ENCODE results near the gene EIF2B2. TPM values are rescaled to one million over a fixed set of nuclear protein-coding genes. Genes with fewer than 3 reads are reported as not detected.

EIF2B2 gene
- total and polyA plus RNA-seq, 2 experiments from 2014 or later = 39.2 to 40.5 TPM

DNA sequence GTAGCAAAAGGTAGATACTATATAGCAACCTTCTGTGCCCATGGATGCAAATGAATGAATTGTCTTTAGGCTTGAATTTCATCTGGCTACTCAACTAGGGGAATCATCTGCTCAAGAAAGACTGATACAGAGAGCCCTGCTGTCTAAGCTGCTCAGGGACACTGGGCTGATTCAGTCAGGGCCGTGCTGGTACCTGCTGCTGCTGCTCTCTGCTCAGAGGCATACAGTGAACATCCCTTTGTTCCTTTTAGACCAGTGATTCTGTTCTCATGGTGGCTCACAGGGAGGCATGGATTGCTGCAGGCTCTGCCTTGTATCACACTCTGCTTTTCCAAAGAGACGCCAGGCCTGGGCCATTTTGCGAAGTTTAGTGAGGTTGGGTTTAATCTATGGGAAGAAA lies 14.1 kb downstream of the EIF2B2 start:
- no peaks in the 10 kb centered on the region for H3F3A ChIP-seq (replicated peaks; ENCODE audit: low read depth)
- no peak for DNase-seq (ENCODE audit: low spot score)
- Mint-ChIP-seq H3K9me3 (no peaks in the 10 kb centered on the region), H3K27ac (no peak overlapping the region), H3K4me3 (no peak overlapping the region), H3K27me3 (ENCODE audit: insufficient read depth, low read depth, poor library complexity) (no peaks in the 10 kb centered on the region), H3K4me1 (no peaks in the 10 kb centered on the region), H3K36me3 (ENCODE audit: low read depth) (peaks cover 17% of the 10 kb centered on the region)
- H2AFZ ChIP-seq = no peak overlapping the region
- H3K27ac ChIP-seq (ENCODE audit: low read depth) = no peak overlapping the region
- no peaks in the 10 kb centered on the region for H3K79me2 ChIP-seq (replicated peaks; ENCODE audit: insufficient read depth)
- no peaks in the 10 kb centered on the region for H4K20me1 ChIP-seq (replicated peaks; ENCODE audit: insufficient read depth)
- ATAC-seq = no peak
- H3K9me2 ChIP-seq (ENCODE audit: insufficient read depth) = no peaks in the 10 kb centered on the region
- TF ChIP-seq ZNF331 (CRISPR knock-in tag; IDR thresholded peaks at IDR 0.05; ENCODE audit: low read depth) (no peak), EZH2 (IDR thresholded peaks at IDR 0.05; ENCODE audit: low read depth, unreplicated experiment) (no peak), ZNF462 (CRISPR knock-in tag; IDR thresholded peaks at IDR 0.05) (no peak), ZNF114 (CRISPR knock-in tag; IDR thresholded peaks at IDR 0.05) (no peak), REST (IDR thresholded peaks at IDR 0.05; ENCODE audit: unreplicated experiment) (no peak), JUNB (IDR thresholded peaks at IDR 0.05; ENCODE audit: unreplicated experiment) (no peak)
- H3K36me3 ChIP-seq (ENCODE audit: insufficient read depth) = peaks cover 9% of the 10 kb centered on the region
- no peaks in the 10 kb centered on the region for H3K4me1 ChIP-seq (ENCODE audit: insufficient read depth)
- H3K4me2 ChIP-seq = no peak overlapping the region
- H3K27me3 ChIP-seq (ENCODE audit: insufficient read depth) = no peaks in the 10 kb centered on the region
- no peak overlapping the region for H3K4me3 ChIP-seq

Data from GM23338 (cell line).